H54 (cell line): ENCODE measurements around the gene ANP32A.

Experiments
- DNase-seq: peaks from one replicate; pipeline ENCODE4 v3.0.0; 2011; ENCODE audit warnings: low spot score, mixed read lengths; ENCODE audit not compliant: insufficient read length
- FAIRE-seq: peaks from 3 replicates; lab custom pipeline; 2011; peaks lifted over from hg19 to GRCh38; lab: Jason Lieb, UNC
- POLR2A ChIP-seq: IDR thresholded peaks from 2 replicates; pipeline ENCODE4 v1.6.1; 2011; ENCODE audit warnings: low read depth, mild to moderate bottlenecking, low read length

Gene ANP32A

GRCh38 chr15:68789534-68790241 is 31.0 kb downstream of the ANP32A start:
- FAIRE-seq (no peak), DNase-seq (no peak)
- no peak for TF ChIP-seq POLR2A

- TF ChIP-seq POLR2A = no peak
- DNase-seq (no peak), FAIRE-seq (no peak)
Measured at GRCh38 chr15:68789091-68789490, 31.6 kb downstream of the ANP32A start.

GRCh38 chr15:68788264-68788624 is 32.5 kb downstream of the ANP32A start:
- no peak for TF ChIP-seq POLR2A
- FAIRE-seq = no peak
- no peak for DNase-seq

GRCh38 chr15:68787609-68788263 is 33.0 kb downstream of the ANP32A start:
- TF ChIP-seq POLR2A = no peak
- no peak for DNase-seq
- no peak for FAIRE-seq

- no peak for TF ChIP-seq POLR2A
- DNase-seq = no peak
- no peak for FAIRE-seq
Measured at GRCh38 chr15:68786753-68787152, 33.9 kb downstream of the ANP32A start.

GRCh38 chr15:68785541-68785940 is 35.2 kb downstream of the ANP32A start:
- no peak for TF ChIP-seq POLR2A
- FAIRE-seq = no peak
- DNase-seq = no peak

GRCh38 chr15:68784206-68784605 is 36.5 kb downstream of the ANP32A start:
- DNase-seq (no peak), FAIRE-seq (no peak)
- no peak for TF ChIP-seq POLR2A

- TF ChIP-seq POLR2A = no peak
- FAIRE-seq = no peak
- no peak for DNase-seq
Measured at GRCh38 chr15:68783226-68784058, 37.3 kb downstream of the ANP32A start.

- no peak for DNase-seq
- no peak for FAIRE-seq
- no peak for TF ChIP-seq POLR2A
Measured at GRCh38 chr15:68782589-68783161, 38.0 kb downstream of the ANP32A start.

- FAIRE-seq (no peak), DNase-seq (no peak)
- TF ChIP-seq POLR2A = no peak
Measured at GRCh38 chr15:68781766-68782588, 38.7 kb downstream of the ANP32A start.

- TF ChIP-seq POLR2A = no peak
- FAIRE-seq (no peak), DNase-seq (no peak)
Measured at GRCh38 chr15:68781217-68781616, 39.5 kb downstream of the ANP32A start.

- TF ChIP-seq POLR2A = no peak
- FAIRE-seq (no peak), DNase-seq (no peak)
Measured at GRCh38 chr15:68778876-68779275, 41.8 kb downstream of the ANP32A start.
